ENCODE data around the gene ACTL7B.
"Not testable (repeated sequence)": the region's sequence is repeated elsewhere in the genome, so short reads cannot be mapped to it uniquely, and the experiment has no call there.

ACTL7B gene

DNA sequence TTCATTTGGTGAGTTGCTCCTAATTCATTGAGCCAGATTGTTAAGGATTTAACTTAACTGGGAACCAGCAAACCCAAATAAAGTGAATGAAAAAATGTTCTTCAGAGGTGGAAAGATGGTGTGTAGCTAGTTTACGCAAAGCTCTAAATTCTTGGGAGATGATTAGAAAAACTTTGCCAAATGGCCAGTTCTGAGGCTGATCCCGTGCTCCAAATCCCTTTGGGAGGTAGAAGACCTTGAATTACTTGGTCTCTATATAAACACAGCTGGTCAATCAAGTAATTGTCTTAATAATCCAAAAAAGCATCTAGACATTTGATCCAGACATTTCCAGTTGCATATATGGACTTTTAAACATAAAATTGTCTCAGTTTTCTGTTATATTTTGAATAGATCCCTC, 11.4 kb downstream of the ACTL7B start:
- DNase-seq (ENCODE audit: low read depth), result no peak

DNA sequence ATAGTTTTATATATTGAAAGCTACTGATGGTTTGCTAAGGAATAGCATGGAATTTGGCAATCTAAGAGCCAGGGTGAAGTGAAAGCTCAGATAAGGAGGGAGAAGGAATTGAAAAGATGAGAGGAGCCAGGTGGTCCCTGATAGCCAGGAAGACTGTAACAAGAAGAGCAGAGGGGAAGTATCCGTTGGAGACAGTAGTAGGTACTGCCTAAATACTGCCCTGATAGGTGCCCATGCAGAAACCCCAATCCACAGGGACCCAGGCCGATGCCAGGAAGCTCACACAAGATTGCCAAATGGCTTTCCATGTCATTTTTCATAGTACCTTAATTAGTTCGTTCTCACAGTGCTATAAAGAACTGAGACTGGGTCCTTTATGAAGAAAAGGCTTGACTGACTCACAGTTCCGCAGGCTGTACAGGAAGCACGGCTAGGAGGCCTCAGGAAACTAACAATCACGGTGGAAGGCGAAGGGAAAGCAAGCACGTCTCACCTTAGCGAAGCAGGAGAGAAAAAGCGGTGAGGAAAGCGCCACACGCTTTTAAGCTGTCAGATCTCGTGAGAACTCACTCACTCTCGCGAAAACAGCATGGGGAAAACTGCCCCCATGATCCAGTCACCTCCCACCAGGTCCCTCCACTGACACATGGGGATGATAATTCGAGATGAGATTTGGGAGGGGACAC, 13.0 kb downstream of the ACTL7B start:
- DNase-seq (ENCODE audit: low read depth), result no peak

DNA sequence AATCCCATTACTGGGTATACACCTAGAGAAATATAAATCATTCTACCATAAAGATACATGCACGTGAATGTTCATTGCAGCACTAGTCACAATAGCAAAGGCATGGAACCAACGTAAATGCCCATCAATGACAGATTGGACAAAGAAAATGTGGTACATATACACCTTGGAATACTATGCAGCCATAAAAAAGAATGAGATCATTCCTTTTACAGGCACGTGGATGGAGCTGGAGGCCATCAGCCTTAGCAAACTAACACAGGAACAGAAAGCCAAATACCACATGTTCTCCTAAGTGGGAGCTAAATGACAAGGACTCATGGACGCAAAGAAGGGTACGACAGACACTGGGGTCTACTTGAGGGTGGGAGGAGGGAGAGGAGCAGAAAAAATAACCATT, 16.2 kb downstream of the ACTL7B start:
- DNase-seq (ENCODE audit: low read depth), result not testable (repeated sequence)

DNA sequence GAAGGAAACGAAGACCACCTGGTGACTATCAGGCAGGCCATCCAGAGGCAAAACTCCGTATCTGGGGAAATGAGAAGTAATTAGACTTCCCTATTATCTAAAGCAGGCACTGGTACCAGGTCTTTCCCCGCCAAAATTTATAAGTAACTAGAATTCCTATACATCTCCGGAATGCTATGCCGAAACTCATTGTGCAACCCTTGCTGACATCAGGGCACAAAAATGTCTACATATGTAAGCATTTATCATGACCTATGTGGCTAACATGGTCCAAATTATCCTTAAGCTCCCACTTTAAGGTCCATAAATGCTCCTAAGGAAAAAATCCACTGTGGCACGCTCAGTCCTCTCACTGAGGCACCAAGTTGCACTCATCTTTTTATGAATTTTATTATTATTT, 17.8 kb downstream of the ACTL7B start:
- DNase-seq (ENCODE audit: low read depth), result peak; percentile 33

DNA sequence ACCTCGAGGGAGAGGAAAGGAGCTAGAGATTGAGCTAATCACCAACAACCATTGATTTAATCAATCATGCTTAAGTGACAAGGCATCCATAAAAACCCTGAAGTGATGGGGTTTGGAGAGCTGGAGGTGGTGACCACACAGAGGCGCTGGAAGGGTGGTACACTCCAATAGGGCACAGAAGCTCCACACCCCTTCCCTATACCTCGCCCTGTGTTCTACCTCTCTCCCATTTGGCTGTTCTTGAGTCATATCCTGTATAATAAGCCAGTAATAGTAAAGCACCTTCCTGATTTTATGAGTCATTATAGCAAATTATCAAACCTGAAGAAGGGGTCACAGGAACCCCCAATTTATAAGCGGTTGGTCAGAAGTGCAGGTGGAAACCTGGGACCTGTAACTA, 18.3 kb downstream of the ACTL7B start:
- no peak for DNase-seq (ENCODE audit: low read depth)

DNA sequence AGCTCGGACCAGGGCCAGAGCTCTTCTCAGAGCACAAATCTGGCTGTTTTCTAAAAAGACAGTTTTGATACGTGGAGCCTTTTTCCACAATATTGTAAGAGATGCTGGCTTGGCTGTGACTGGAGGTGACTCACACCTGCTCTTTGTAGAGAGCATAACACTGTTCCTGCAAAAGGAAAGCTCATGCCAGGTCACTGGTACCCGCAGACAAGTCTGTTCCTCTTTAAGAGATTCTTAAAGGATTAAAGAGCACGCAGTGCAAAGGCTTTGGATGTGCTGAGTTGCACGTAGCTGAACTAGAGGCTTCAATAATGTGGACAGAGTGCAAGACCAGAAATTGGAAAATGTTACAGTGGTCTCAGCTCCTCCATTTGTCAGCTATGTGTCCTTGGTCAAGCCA, 19.0 kb downstream of the ACTL7B start:
- DNase-seq (ENCODE audit: low read depth), result no peak

DNA sequence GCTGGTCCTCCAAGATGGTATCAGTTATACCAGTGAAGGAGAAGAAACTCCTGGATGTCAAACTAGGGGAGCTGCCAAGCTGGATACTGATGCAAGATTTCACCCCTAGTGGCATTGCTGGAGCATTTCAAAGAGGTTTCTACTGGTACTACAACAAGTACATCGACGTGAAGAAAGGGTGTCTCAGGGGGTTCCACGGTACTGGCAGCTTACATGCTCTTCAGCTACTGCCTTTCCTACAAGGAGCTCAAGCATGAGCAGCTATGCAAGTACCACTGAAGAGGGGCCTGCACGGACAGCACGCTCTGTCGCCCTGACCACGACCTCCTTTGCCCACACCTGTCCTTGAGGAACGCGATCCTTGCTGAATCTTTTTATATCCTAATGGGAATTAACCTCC, 19.5 kb downstream of the ACTL7B start:
- DNase-seq (ENCODE audit: low read depth), result no peak

DNA sequence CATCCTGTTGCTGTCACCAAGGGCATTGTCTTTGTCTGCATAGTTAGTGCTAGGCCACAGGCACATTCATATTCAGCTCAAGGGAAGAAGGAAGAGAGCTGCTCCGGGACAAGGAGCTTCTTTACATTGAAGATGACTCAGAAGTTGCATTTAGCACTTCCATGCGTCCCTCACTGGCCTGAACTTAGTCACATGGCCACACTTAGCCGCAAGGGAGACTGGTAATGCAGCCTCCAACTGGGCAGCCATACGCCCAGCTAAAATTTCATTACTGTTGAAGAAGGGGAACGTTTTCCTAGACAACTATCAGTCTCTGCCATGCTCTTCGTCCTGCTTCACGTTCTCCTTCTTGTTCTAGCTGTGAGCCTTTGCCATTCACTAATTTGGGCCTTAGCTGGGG, 20.0 kb downstream of the ACTL7B start:
- no peak for DNase-seq (ENCODE audit: low read depth)

DNA sequence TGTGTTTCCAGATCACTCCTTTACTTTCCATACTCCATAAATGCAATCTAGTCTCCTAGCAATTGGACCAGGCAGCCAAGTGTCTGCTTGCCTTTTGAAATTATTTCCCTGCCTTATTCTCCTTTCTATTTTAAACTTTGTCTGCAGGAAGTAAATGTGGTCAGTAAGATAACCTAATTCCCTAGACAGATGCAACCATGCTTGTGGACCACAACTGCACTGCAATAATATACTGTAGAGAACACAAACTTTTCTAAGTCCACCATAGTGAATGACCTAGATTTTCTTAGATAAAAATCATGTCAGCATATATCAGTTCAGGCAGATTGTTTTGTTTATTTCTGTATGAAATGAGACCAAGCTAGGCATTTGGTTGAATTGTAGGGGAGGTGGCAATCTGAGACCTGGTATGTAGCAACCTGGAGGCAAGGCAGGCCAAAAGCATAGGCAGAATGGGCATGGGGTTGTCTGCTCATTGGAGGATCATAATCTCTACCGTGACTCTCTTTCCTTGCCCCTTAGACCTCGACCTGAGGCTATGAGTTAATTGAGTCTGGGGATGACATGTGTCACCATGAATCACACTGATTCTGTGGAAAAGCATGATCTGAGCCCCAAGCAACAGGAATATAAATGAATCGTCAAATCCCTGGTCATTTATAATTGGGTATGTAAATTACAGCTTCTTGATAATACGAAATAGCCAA, 20.7 kb downstream of the ACTL7B start:
- no peak for DNase-seq (ENCODE audit: low read depth)

DNA sequence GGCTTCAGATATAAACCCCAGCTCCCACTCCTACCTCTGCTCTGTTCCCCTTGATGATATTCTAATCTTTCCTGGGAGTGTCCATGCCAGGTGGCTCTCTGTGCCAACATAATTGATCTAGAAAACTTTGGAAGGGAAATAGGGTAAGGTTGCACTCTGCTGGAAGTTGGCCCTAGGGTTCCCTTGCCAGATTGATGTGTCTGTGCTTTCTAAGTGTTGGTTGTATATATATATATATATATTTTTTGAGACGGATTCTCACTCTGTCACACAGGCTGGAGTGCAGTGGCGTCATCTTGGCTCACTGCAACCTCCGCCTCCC, 23.6 kb downstream of the ACTL7B start:
- no peak for DNase-seq (ENCODE audit: low read depth)

DNA sequence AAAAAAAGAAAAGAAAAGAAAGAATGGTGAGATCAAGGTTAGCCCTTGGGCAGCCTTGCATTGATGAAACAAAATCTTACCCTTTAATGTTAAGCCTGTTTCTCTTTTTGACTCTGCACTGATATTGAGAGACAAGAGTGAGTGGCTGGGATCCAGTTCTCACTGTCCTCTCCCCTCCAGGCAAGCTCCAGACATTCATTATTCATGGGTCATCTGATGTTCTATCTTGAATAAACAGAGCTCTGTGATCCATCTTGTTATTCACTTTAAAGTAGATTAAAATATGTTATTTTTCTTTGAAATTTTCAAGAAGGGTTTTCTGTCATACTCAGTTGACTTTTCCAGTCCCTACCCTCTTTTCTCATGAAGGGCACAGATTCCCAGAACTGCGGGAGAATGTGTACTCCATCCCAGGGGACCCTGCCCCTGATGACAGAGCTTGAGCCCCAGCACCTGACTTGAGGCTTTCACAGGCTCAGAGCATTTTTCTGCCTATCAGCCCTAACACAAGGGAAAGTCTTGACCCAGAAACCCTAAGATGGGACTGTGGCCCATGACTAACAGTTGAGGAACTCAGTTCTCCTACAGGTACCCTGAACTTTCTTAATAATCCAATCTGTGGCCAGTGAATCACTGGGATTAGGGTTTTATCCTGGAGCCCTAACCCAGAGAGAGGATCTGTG, 24.1 kb downstream of the ACTL7B start:
- no peak for DNase-seq (ENCODE audit: low read depth)

DNA sequence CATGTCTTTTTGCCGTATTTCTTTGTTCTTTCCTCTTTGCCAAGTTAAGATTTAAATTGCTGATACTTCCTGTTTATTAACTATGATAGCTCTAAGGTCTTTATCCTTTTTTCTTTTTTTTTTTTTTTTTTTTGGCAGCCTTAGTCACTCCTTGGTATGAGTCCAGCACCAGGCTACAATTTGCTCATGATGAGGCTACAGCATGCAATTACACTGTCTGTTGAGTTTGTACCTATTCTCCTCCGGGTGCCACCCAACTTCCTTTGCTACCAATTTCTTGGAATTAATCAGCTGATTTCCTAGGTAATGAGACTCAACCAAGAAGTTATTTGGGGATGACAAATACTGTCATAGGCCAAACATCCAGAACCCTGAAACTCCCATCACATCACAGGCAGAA, 25.5 kb downstream of the ACTL7B start:
- no peak for DNase-seq (ENCODE audit: low read depth)

DNA sequence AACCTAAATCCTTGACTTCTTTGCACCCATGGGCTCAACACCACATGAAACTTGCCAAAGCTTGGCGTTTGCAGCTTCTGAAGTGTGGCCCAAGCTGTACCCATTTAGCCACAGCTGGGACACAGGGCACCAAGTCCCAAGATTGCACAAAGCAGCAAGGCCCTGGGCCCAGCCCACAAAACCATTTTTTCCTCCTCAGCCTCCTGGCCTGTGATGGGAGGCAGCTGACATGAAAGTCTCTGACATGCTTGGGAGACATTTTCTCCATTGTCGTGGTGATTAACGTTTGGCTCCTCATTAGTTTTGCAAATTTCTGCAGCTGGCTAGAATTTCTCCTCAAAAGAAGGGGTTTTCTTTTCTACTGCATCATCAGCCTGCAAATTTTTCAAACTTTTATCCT, 32.0 kb downstream of the ACTL7B start:
- DNase-seq (ENCODE audit: low read depth), result no peak

DNA sequence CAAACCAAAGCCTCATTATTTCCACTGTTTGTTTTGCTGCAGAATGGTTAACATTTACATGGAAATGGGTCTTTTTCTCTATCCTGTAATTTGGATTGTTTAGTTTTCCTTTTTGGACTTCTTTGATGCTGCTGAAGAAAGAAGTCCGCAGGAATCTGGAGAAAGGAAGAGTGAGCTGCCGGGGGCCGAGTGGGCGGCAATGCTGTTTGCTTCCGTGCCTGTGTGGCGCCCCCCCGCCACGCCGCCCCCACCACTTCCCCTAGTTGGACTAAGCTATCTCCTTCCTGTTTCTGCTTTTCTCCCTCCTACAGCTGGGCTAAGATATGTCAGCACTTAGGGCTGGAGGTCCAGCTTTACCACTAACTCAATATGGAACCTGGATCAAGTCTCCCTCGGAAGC, 39.7 kb downstream of the ACTL7B start:
- no peak for DNase-seq (ENCODE audit: low read depth)

DNA sequence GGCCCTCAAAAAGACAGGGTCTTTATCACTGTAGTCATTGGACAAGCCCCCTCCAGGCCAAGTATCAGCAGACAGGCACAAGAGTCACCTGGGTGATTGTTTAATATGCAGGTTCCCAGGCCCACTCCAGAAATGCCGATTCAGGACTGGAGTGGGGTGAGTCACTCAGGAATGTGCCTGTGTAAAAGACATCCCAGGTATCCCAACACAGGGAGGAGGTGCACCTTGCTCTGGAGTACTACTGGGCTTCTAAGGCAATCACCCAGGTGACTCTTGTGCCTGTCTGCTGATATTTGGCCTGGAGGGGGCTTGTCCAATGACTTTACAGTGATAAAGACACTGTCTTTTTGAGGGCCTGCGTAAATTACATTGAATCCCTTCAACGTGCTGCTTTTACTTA, 40.6 kb downstream of the ACTL7B start:
- no peak for DNase-seq (ENCODE audit: low read depth)

DNA sequence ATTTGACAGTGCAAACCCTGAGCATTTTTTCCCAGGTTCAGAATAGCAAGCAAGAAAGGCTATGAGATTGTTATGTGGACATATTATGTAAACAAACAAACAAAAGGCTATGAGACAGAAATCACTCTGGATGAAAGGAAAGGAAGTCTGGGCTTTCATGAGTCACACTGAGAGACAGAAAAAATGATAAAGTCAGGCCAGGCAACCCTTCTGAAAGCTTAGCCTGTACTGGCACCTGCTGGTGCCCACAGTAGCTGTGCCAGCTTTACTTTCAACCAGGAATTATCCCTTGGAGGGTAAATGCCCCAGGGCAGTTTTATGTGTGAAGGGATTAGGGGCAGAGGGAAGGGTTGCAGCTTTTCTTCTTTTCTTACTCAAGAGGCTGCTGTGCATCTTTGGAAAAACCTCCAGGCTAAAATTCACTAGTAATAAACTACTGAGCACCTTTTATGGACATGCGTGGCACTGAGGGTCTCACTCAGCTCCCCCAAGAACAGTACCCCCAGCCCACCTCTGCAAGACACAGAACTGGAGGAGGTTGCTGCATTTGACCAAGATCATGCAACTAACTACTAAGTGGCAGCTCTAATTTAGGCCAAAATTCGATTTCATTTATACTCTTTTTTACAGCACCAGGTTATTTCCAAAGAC, 41.7 kb downstream of the ACTL7B start:
- DNase-seq (ENCODE audit: low read depth), result peak; percentile 13

DNA sequence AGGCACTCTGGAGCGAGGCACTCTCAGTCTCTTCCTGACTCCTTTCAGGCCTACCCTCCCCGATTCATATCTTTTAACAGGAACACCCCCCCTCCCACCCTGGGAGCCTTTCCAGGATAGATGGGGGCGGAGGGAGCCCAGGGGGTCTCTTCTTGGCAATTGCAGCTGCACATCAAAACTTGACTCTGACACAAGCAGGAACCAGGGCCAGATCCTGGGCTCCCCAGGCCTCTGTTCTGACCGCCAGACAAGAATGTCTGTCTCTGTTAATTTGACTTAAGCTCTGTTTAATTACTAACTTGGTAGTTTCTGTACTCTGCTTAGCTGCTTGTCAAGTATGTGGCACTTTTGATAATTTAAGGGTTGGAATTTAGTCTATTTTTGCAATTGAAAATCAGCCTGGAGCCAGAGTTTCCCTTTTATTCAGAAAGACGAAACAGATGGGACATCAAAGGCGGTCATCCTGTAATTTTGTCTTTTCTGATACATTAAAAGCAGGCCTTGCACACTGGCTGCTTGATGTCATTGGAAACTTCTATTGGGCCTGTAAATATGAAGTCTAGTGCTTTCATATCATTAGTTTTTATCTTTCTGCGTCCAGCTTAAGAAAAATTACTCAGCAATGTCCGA, 43.3 kb downstream of the ACTL7B start:
- no peak for DNase-seq (ENCODE audit: low read depth)

DNA sequence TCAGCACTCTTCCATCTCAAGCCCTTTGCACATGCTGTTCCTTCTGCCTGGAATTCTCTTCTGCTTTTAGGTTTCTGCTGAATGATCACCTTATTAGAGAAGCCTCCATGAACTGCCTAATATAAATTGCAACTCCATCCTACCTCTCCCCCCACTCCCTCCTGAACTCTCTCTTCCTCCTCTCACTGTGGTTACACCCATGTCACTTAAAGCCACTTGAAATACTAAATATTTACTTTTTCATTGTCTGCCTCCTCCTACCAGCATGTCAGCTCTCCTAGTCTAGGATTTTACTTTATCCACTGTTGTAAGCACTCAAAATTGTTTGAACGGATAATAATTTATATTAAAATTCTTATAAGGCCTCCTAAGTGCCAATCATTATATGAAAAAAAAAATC, 43.8 kb downstream of the ACTL7B start:
- no peak for DNase-seq (ENCODE audit: low read depth)

DNA sequence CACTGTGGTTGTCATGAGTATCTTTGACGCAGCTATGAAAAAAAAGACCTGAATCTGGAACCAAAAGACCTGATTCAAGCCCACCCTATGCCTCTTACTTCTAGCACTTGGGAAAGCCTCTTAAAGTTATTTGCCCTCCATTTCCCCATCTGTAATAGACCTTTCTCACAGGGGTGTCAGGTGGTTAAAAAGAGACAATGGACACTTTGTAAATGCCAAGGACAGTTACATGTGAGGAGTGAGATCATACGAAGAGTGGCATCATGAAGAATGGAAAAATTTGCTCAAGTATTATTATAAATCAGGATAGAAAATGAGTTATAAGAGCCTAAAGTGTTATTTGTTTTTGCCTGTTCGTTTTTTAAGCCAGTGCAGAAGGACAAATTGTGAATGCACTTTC, 46.5 kb downstream of the ACTL7B start:
- DNase-seq (ENCODE audit: low read depth), result no peak
